Esophagus muscularis mucosa (tissue), 3 donors: Measurements from ENCODE around the gene PRDM16.

Experiments used
- POLR2A ChIP-seq: fragments of 450-650 bp; IDR thresholded peaks from one replicate; pipeline ENCODE4 v1.6.1; 2017; ENCODE audit warnings: antibody characterized with exemption, moderate library complexity, mild to moderate bottlenecking, low read depth
- POLR2AphosphoS5 ChIP-seq, 2 donors: sonication (generic); formaldehyde crosslinking; IDR thresholded peaks; one replicate each; pipeline ENCODE4 v1.6.1; 2017; ENCODE audit warnings: antibody characterized with exemption in 2 of 2
- TF ChIP-seq, protein P1 (sequence below), 3 experiments: fragments of 200-600 bp in 2 of 3; fragments of 450-650 bp in 1 of 3; sonication (generic) in 2 of 3; IDR thresholded peaks; one replicate each; pipeline ENCODE4 v1.5.1; 2017 to 2019; ENCODE audit warnings: antibody characterized with exemption in 3 of 3, mild to moderate bottlenecking in 2 of 3, moderate library complexity in 1 of 3

DNA sequence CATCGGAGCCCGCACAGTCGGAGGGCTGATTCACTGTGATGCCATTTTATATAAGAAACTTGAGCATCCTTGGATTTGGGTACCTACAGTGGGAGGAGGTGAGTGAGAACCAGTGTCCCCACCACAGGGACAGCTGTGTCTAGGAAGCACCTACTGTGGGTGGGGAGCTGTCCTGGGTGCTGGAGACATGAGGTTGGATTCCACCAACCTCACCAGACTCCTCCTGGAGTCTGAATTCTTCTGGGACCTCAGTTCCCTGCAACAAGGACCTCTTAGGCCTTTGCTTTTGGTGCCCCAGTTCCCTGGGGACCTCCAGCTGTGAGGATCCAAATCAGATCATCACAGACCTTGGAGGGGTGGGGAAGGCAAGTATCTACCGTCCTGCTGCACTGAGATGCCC lies 188.8 kb downstream of the PRDM16 start:
- TF ChIP-seq POLR2A = no peak
- TF ChIP-seq, protein P1, sequence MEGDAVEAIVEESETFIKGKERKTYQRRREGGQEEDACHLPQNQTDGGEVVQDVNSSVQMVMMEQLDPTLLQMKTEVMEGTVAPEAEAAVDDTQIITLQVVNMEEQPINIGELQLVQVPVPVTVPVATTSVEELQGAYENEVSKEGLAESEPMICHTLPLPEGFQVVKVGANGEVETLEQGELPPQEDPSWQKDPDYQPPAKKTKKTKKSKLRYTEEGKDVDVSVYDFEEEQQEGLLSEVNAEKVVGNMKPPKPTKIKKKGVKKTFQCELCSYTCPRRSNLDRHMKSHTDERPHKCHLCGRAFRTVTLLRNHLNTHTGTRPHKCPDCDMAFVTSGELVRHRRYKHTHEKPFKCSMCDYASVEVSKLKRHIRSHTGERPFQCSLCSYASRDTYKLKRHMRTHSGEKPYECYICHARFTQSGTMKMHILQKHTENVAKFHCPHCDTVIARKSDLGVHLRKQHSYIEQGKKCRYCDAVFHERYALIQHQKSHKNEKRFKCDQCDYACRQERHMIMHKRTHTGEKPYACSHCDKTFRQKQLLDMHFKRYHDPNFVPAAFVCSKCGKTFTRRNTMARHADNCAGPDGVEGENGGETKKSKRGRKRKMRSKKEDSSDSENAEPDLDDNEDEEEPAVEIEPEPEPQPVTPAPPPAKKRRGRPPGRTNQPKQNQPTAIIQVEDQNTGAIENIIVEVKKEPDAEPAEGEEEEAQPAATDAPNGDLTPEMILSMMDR (IDR thresholded peaks at IDR 0.05) = no peak
- TF ChIP-seq POLR2AphosphoS5 (IDR thresholded peaks at IDR 0.05) = no peak
